T47D (cell line): ENCODE data around the gene ZDHHC14.

Source experiments
- DNase-seq, 2 experiments: peaks; one replicate each; pipeline versions ENCODE4 v3.0.0 to v3.0.0-alpha.2; 2011 to 2012; ENCODE audit warnings: low read depth in 1 of 2, low spot score in 1 of 2
- JUND ChIP-seq: IDR thresholded peaks from 2 replicates; pipeline ENCODE4 v1.6.1; 2012; ENCODE audit warnings: low read depth
- in situ Hi-C: cut with HindIII; loops from 2 replicates; pipeline ENCODE4 v1.10.0; 2016; ENCODE audit warnings: low sequenced_read_pairs, low pct_unique_long_range_greater_than_20kb

ZDHHC14 gene

DNA sequence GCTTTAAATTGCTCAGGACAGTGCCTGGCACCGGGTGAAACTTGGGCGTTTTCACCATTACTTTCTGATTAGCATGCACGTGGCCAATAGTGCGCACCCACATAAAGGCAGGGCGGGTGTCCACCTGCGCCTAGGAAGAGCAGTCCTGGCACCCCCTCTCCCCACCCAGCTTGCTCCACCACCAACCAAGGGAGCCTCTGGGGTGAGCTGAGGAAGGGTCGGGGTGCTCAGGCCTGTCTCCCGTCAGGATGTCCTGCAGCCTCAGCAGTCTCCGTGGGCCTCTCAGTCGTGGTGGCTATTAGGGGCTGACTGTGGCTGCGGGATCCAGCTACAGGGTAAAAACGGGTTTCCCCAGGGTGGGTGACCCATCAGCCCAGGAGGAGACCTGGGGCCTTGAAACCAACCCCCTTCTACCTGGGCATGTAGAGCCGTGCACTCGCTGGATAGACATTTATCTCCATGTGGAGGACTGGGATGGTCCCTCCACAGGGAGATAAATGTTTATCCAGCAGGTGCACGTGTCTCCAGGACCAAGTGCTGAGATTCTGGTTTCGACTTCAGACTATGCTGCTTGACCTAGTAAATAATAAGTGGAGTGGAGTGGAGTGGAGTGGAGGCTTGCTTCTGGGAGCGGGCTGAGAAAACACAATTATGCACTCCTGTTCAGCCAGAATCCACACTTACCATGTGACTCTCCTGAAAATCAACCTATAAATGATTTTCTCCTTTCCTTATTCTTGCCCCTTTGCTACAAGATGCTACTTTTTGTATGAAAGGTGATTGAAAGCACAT lies 91.1 kb downstream of the ZDHHC14 start:
- in situ Hi-C loops, result no loop called here
- no peak for DNase-seq
- TF ChIP-seq JUND, result no peak

- TF ChIP-seq JUND, result no peak
- in situ Hi-C loops, result no loop called here
- no peak for DNase-seq
Measured at GRCh38 chr6:157476797-157477196, 95.8 kb downstream of the ZDHHC14 start.

DNA sequence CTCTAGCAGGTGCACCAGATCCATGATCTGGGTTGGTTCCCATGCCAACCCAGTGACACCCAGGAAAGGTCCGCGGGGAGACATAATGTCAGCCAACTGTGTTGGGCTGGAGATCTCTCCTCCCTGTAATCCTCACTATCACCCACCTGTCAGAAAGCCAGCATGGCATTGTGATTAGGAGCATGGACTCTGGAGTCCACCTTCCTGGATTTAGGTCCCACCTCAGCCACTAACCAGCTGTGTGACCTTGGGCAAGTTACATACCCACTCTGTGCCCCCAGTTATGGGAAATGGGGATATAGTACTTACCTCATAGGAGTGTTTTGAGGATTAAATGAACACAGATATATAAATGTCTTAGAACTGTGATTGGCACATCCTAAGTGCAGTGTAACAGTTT lies 97.9 kb downstream of the ZDHHC14 start:
- no peak for DNase-seq
- in situ Hi-C loops, result no loop called here
- TF ChIP-seq JUND, result no peak

GRCh38 chr6:157479464-157480303 lies 98.7 kb downstream of the ZDHHC14 start:
- DNase-seq, result no peak
- TF ChIP-seq JUND, result no peak
- in situ Hi-C loops, result no loop called here

- in situ Hi-C loops, result no loop called here
- TF ChIP-seq JUND, result no peak
- no peak for DNase-seq
Measured at GRCh38 chr6:157481189-157481864, 100.3 kb downstream of the ZDHHC14 start.

GRCh38 chr6:157481865-157482249 lies 100.9 kb downstream of the ZDHHC14 start:
- in situ Hi-C loops, result no loop called here
- DNase-seq, result no peak
- TF ChIP-seq JUND, result no peak

- TF ChIP-seq JUND, result no peak
- in situ Hi-C loops, result no loop called here
- DNase-seq, result no peak
Measured at GRCh38 chr6:157483770-157484169, 102.8 kb downstream of the ZDHHC14 start.

DNA sequence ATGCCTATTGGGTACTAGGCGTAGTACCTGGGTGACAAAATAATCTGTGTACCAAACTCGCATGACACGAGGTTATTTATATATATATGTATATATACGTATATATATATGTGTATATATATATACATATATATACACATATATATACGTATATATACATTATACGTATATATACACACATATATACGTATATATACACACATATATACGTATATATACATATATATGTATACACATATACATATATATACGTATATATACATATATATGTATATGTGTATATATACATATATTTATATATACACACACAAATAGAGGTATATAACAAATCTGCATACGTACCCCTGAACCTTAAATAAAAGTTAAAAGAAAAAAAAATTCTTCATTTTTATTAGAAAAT lies 103.2 kb downstream of the ZDHHC14 start:
- TF ChIP-seq JUND, result no peak
- no peak for DNase-seq
- in situ Hi-C loops, result no loop called here

DNA sequence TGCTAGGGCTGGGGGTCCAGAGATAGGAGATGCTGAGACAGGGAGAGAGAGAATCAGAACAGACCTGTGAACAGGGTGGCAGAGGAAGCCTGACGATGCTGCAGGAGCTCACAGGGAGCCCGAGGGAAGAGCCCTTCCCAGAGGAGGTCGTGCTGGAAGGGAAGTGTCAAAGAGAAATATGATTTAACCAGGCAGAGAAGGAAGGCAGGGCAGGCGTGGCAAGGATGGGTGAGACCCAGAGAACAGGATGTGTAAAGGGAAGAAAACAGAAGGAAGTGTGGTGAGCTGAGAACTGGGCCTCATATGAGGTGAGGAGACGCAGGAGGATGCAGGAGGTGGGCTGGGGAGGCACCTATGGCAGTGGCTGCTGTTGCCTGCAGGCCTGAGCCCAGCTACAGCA lies 105.6 kb downstream of the ZDHHC14 start:
- in situ Hi-C loops, result no loop called here
- TF ChIP-seq JUND, result no peak
- DNase-seq, result no peak

GRCh38 chr6:157487110-157487773 lies 106.3 kb downstream of the ZDHHC14 start:
- no peak for TF ChIP-seq JUND
- no peak for DNase-seq
- in situ Hi-C loops, result no loop called here

- no peak for DNase-seq
- in situ Hi-C loops, result no loop called here
- TF ChIP-seq JUND, result no peak
Measured at GRCh38 chr6:157488058-157488457, 107.1 kb downstream of the ZDHHC14 start.

- DNase-seq, result no peak
- in situ Hi-C loops, result no loop called here
- no peak for TF ChIP-seq JUND
Measured at GRCh38 chr6:157488716-157489118, 107.7 kb downstream of the ZDHHC14 start.
